GM18508 (cell line): ENCODE data around the gene GOSR2.
"Not testable (repeated sequence)": the region's sequence is repeated elsewhere in the genome, so short reads cannot be mapped to it uniquely, and the experiment has no call there.

Source experiments
- ATAC-seq: cut with Tn5 transposase; IDR thresholded peaks from one replicate; pipeline ENCODE4 v1.9.1; 2021; ENCODE audit warnings: moderate number of reproducible peaks; ENCODE audit not compliant: insufficient read depth, unreplicated experiment

Gene GOSR2

DNA sequence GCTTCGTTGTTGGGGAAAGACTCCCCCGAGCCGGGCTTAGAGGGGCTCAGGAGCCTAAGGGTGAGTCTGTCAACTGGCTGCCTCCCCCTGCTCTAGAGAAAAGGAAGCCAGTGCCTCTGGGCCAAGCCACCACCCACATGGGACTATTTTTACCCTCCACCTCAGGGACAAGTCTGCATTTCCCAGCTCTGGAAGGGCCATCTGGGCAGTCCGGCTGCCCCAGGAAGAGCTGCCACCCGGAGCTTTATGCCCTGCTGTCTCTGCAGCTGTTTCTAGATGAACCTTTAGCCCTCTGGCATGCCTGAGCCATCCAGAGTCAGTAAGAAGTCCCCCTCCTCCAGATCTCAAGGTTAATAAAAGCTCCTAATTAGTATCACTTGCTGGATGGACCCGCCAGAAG is 61.4 kb downstream of the GOSR2 start:
- no peak for ATAC-seq

- no peak for ATAC-seq
These were observed 61.9 kb downstream of the GOSR2 start for GRCh38 chr17:46984892-46985291.

GRCh38 chr17:46986366-46986765 is 63.4 kb downstream of the GOSR2 start:
- no peak for ATAC-seq

- ATAC-seq: not testable (repeated sequence)
These were observed 65.0 kb downstream of the GOSR2 start for GRCh38 chr17:46987927-46988326.

DNA sequence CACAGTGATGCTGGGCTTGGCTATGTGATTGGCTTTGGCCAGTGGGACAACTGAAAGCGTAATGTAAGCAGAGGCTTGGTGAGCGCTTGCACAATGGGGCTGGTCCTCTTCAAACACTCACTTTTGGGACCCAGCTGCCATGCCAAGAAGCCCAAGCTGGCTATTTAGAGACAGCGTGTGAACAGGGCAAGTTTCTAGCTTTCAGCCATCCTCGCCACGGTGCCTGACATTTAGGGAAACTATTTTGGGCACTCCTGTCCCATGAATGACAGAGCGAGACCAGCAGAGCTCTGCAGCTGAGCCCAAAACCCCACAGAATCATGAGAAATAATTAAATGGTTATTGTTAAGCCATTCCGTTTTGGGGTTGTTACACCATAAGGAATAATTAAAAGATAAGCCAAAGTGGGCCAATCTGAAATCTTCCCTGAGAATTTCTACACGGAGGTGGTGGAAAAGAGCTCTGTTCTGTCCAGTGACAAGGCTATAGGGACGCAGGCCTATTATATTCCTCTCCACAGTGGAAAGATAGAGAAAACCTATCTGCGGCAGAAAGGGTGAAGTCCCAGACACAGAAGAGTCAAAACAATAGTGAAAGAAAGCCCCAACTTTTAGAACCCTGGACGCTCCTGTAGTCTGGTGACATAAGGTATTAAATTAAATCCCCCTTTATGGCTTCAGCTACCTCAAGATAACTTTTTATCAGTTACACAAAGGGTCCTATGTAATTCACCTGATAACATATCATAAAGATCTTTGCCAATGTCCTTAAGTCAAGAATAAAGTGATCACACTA is 66.9 kb downstream of the GOSR2 start:
- no peak for ATAC-seq

GRCh38 chr17:46991617-46992016 is 68.7 kb downstream of the GOSR2 start:
- no peak for ATAC-seq
